Measurements from ENCODE around the gene PLEKHG4B.

The PLEKHG4B gene

GRCh38 chr5:130601-131131 lies 38.7 kb downstream of the PLEKHG4B start:
- DNase-seq (ENCODE audit: low read depth in 3 of 3) = no peak

GRCh38 chr5:136901-137300 lies 44.9 kb downstream of the PLEKHG4B start:
- no peak for DNase-seq (ENCODE audit: low read depth in 3 of 3)

- no peak for DNase-seq (ENCODE audit: low read depth in 3 of 3)
These were observed 45.8 kb downstream of the PLEKHG4B start for GRCh38 chr5:137741-138140.

- no peak for DNase-seq (ENCODE audit: low read depth in 3 of 3)
These were observed 47.0 kb downstream of the PLEKHG4B start for GRCh38 chr5:138936-139335.

- no peak for DNase-seq (ENCODE audit: low read depth in 3 of 3)
These were observed 47.8 kb downstream of the PLEKHG4B start for GRCh38 chr5:139579-140442.

GRCh38 chr5:140443-140829 lies 48.5 kb downstream of the PLEKHG4B start:
- no peak for DNase-seq (ENCODE audit: low read depth in 3 of 3)

- DNase-seq (ENCODE audit: low read depth in 3 of 3) = no peak
These were observed 49.2 kb downstream of the PLEKHG4B start for GRCh38 chr5:141211-141610.

- no peak for DNase-seq (ENCODE audit: low read depth in 3 of 3)
These were observed 49.8 kb downstream of the PLEKHG4B start for GRCh38 chr5:141761-142160.

- no peak for DNase-seq (ENCODE audit: low read depth in 3 of 3)
These were observed 50.4 kb downstream of the PLEKHG4B start for GRCh38 chr5:142246-142810.

- no peak for DNase-seq (ENCODE audit: low read depth in 3 of 3)
These were observed 51.1 kb downstream of the PLEKHG4B start for GRCh38 chr5:143041-143440.

- no peak for DNase-seq (ENCODE audit: low read depth in 3 of 3)
These were observed 53.0 kb downstream of the PLEKHG4B start for GRCh38 chr5:144941-145340.

- DNase-seq (ENCODE audit: low read depth in 3 of 3) = no peak
These were observed 53.8 kb downstream of the PLEKHG4B start for GRCh38 chr5:145585-146323.

GRCh38 chr5:147751-148150 lies 55.8 kb downstream of the PLEKHG4B start:
- no peak for DNase-seq (ENCODE audit: low read depth in 3 of 3)

- DNase-seq (ENCODE audit: low read depth in 3 of 3) = no peak
These were observed 57.9 kb downstream of the PLEKHG4B start for GRCh38 chr5:149745-150485.

GRCh38 chr5:150746-151145 lies 58.8 kb downstream of the PLEKHG4B start:
- DNase-seq (ENCODE audit: low read depth in 3 of 3) = no peak

GRCh38 chr5:152077-152476 lies 60.1 kb downstream of the PLEKHG4B start:
- no peak for DNase-seq (ENCODE audit: low read depth in 3 of 3)

- no peak for DNase-seq (ENCODE audit: low read depth in 3 of 3)
These were observed 61.3 kb downstream of the PLEKHG4B start for GRCh38 chr5:153256-153655.

- no peak for DNase-seq (ENCODE audit: low read depth in 3 of 3)
These were observed 62.3 kb downstream of the PLEKHG4B start for GRCh38 chr5:154236-154635.

GRCh38 chr5:154826-155225 lies 62.9 kb downstream of the PLEKHG4B start:
- no peak for DNase-seq (ENCODE audit: low read depth in 3 of 3)

GRCh38 chr5:155651-156410 lies 63.9 kb downstream of the PLEKHG4B start:
- no peak for DNase-seq (ENCODE audit: low read depth in 3 of 3)
